A549 (cell line): ENCODE results near the gene RAP1A. TPM values are rescaled to one million over a fixed set of nuclear protein-coding genes. Genes with fewer than 3 reads are reported as not detected.

Experiments
- ATAC-seq, 2 experiments: fragments of 200-7000 bp in 1 of 2; fragments of >200 bp in 1 of 2; cut with Nextera tagmentation in 1 of 2; cut with Tn5 transposase in 1 of 2; 3 replicates each; pipeline versions ENCODE4 v1.8.0 to v1.9.1; 2018 to 2020; ENCODE audit warnings: mild to moderate bottlenecking in 1 of 2, moderate library complexity in 1 of 2
- CTCF ChIA-PET: fragments of 300-600 bp; sonication (Branson Sonifier 250); formaldehyde crosslinking; extraction: SDS; loops from one replicate; lab custom pipeline; 2021; ENCODE audit warnings: antibody characterized with exemption, inconsistent platforms; lab: Yijun Ruan, JAX
- POLR2A ChIA-PET: fragments of 350-600 bp; formaldehyde crosslinking; extraction: SDS; loops from one replicate; lab custom pipeline; 2021; ENCODE audit warnings: antibody characterized with exemption, inconsistent platforms; lab: Yijun Ruan, JAX
- DNase-seq, 2 experiments: peaks; one replicate each; pipeline versions ENCODE4 v3.0.0 to v3.0.0-alpha.2; 2011 to 2016; ENCODE audit warnings: low read depth in 1 of 2, low spot score in 1 of 2
- FAIRE-seq: peaks from 2 replicates; lab custom pipeline; 2011; peaks lifted over from hg19 to GRCh38; lab: Jason Lieb, UNC
- H3K27ac ChIP-seq, 2 experiments: fragments of >200 bp; sonication (Bioruptor Twin); formaldehyde crosslinking; 3 replicates each; pipeline ENCODE4 v1.5.1; 2016 to 2017
- H3K4me1 ChIP-seq: fragments of >200 bp; sonication (Bioruptor Twin); formaldehyde crosslinking; 3 replicates; pipeline ENCODE4 v1.6.1; 2016
- H3K4me2 ChIP-seq: fragments of >200 bp; sonication (Bioruptor Twin); formaldehyde crosslinking; 3 replicates; pipeline ENCODE4 v1.6.1; 2016
- H3K4me3 ChIP-seq: fragments of >200 bp; sonication (Bioruptor Twin); formaldehyde crosslinking; 3 replicates; pipeline ENCODE4 v1.5.1; 2016
- H3K9me3 ChIP-seq: fragments of >200 bp; sonication (Bioruptor Twin); formaldehyde crosslinking; 3 replicates; pipeline ENCODE4 v1.6.1; 2016
- CEBPB ChIP-seq, 2 experiments: fragments of >200 bp in 1 of 2; sonication (Bioruptor Twin) in 1 of 2; formaldehyde crosslinking in 1 of 2; IDR thresholded peaks; 2 replicates each; pipeline ENCODE4 v1.6.1; 2012 to 2016
- CTCF ChIP-seq: fragments of >200 bp; sonication (Bioruptor Twin); formaldehyde crosslinking; IDR thresholded peaks from 3 replicates; pipeline ENCODE4 v1.5.1; 2016
- EHF ChIP-seq: fragments of 250-450 bp; sonication (Bioruptor Pico); IDR thresholded peaks from 2 replicates; pipeline ENCODE4 v1.5.0; 2020; ENCODE audit warnings: mild to moderate bottlenecking
- ELK1 ChIP-seq: fragments of 150-350 bp; IDR thresholded peaks from 2 replicates; pipeline ENCODE4 v1.6.1; 2014; ENCODE audit warnings: low read depth, mild to moderate bottlenecking, low read length
- HOXA7 ChIP-seq: fragments of 250-450 bp; sonication (Bioruptor Pico); IDR thresholded peaks from 2 replicates; pipeline ENCODE4 v1.5.0; 2020; ENCODE audit warnings: mild to moderate bottlenecking, moderate library complexity
- HOXB5 ChIP-seq: fragments of 250-450 bp; sonication (Bioruptor Pico); IDR thresholded peaks from 2 replicates; pipeline ENCODE4 v1.5.0; 2020; ENCODE audit warnings: mild to moderate bottlenecking, moderate library complexity
- JUNB ChIP-seq: fragments of >200 bp; sonication (Bioruptor Twin); formaldehyde crosslinking; IDR thresholded peaks from 2 replicates; pipeline ENCODE4 v1.6.1; 2016
- KDM1A ChIP-seq: fragments of 200-600 bp; sonication (generic); IDR thresholded peaks from 2 replicates; pipeline ENCODE4 v1.6.1; 2016; ENCODE audit warnings: low read depth, mild to moderate bottlenecking
- MAX ChIP-seq: IDR thresholded peaks from 2 replicates; pipeline ENCODE4 v1.6.1; 2012
- MAZ ChIP-seq: fragments of 150-350 bp; IDR thresholded peaks from 2 replicates; pipeline ENCODE4 v1.6.1; 2014; ENCODE audit warnings: antibody characterized with exemption, low read depth, low read length, borderline replicate concordance
- MYC ChIP-seq: IDR thresholded peaks from 2 replicates; pipeline ENCODE4 v1.6.1; 2012; ENCODE audit warnings: mild to moderate bottlenecking, inconsistent platforms, low read length, improper control_type of control experiment, borderline replicate concordance
- PHF8 ChIP-seq: fragments of 200-600 bp; sonication (generic); IDR thresholded peaks from 2 replicates; pipeline ENCODE4 v1.6.1; 2016; ENCODE audit warnings: low read depth, mild to moderate bottlenecking, antibody characterized with exemption, moderate library complexity, borderline replicate concordance
- POLR2AphosphoS2 ChIP-seq: conservative IDR thresholded peaks from 2 replicates; pipeline ENCODE4 v1.6.1; 2012; ENCODE audit warnings: low read length, improper control_type of control experiment, inconsistent platforms
- RAD21 ChIP-seq, 2 experiments: fragments of >200 bp in 1 of 2; sonication (Bioruptor Twin) in 1 of 2; formaldehyde crosslinking in 1 of 2; IDR thresholded peaks in 1 of 2; conservative IDR thresholded peaks in 1 of 2; 2 replicates in 1 of 2; 3 replicates in 1 of 2; pipeline ENCODE4 v1.6.1; 2012 to 2018; ENCODE audit warnings: inconsistent platforms in 1 of 2
- RNF2 ChIP-seq: fragments of 200-600 bp; sonication (generic); IDR thresholded peaks from 2 replicates; pipeline ENCODE4 v1.6.1; 2016; ENCODE audit warnings: low read depth, mild to moderate bottlenecking, antibody characterized with exemption, moderate library complexity, borderline replicate concordance
- USF2 ChIP-seq: fragments of 450-650 bp; IDR thresholded peaks from 2 replicates; pipeline ENCODE4 v1.6.1; 2014; ENCODE audit warnings: antibody characterized with exemption
- ZC3H11A ChIP-seq: fragments of 450-650 bp; IDR thresholded peaks from 2 replicates; pipeline ENCODE4 v1.6.1; 2014; ENCODE audit warnings: antibody characterized with exemption, mild to moderate bottlenecking
- WGBS: methylation state at CpG from one replicate; pipeline ENCODE4 v1.1.6; 2017; ENCODE audit errors: missing lambda C conversion rate; 5-methylcytosine and 5-hydroxymethylcytosine counted together
- polyA plus RNA-seq, 4 experiments: library from polyadenylated mRNA; depleted of rRNA in 3 of 4; stranded (reverse); fragments of >200 nt; fragmentation: RNase III in 1 of 4; extraction: RNeasy Plus Mini Kit Qiagen cat#74134 plus additional on column Dnase treatment in 1 of 4; gene quantifications; 2 replicates in 3 of 4; 3 replicates in 1 of 4; pipeline ENCODE4 v1.2.3, GENCODE V29; 2011 to 2017

RAP1A gene
- polyA plus RNA-seq, 2 of the 4 experiments (the other 2 are of a cell fraction): 37.1 to 39.8 TPM

- no peak for TF ChIP-seq CTCF
- TF ChIP-seq MAZ: no peak
- no peak for TF ChIP-seq CEBPB (IDR thresholded peaks at IDR 0.05)
- no peak for TF ChIP-seq MAX
- TF ChIP-seq RAD21 (conservative IDR thresholded peaks at IDR 0.05 in 1 of 2, IDR thresholded peaks at IDR 0.05 in 1 of 2): no peak
- TF ChIP-seq KDM1A: no peak
Observed at GRCh38 chr1:111569913-111570312, 49.7 kb upstream of the RAP1A start (continued).

GRCh38 chr1:111570781-111571181 is 48.8 kb upstream of the RAP1A start:
- no peak for DNase-seq
- ChIA-PET CTCF (interaction anchor here (1.4 to 1.7 kb wide), 3 partner anchors 16 to 21 kb away, joined by 3 read pairs; no protein-coding TSS in a partner anchor), POLR2A (no interaction called here)
- FAIRE-seq: no peak
- WGBS: 64% methylated on average over 2 of the region's 2 CpGs
- peak; percentile 34 to 70; a peak in 3 of 6 replicates for ATAC-seq
- no peak overlapping the region for H3K4me3 ChIP-seq
- no peak overlapping the region for H3K4me2 ChIP-seq
- H3K9me3 ChIP-seq: no peaks in the 10 kb centered on the region
- H3K4me1 ChIP-seq: no peaks in the 10 kb centered on the region
- no peak for TF ChIP-seq EHF (CRISPR knock-in tag)
- 0 out of 5 replicates have a peak, but pooled peaks of 1 of the 2 experiments have one; percentile 1 for TF ChIP-seq RAD21 (conservative IDR thresholded peaks at IDR 0.05 in 1 of 2, IDR thresholded peaks at IDR 0.05 in 1 of 2)
- no peak for TF ChIP-seq RNF2
- TF ChIP-seq HOXB5 (CRISPR knock-in tag): no peak
- H3K27ac ChIP-seq: no peak overlapping the region

GRCh38 chr1:111571239-111571638 is 48.4 kb upstream of the RAP1A start:
- Histone ChIP-seq H3K9me3 (no peaks in the 10 kb centered on the region), H3K4me3 (no peak overlapping the region), H3K4me1 (no peaks in the 10 kb centered on the region), H3K27ac (no peak overlapping the region), H3K4me2 (no peak overlapping the region)
- ATAC-seq (no peak), FAIRE-seq (no peak), DNase-seq (no peak)
- 29% methylated on average over 3 of the region's 3 CpGs for WGBS
- TF ChIP-seq JUNB: no peak
- CTCF ChIA-PET: interaction anchor here (1.2 to 1.7 kb wide), 4 partner anchors 11 to 20 kb away, joined by 3 read pairs; no protein-coding TSS in a partner anchor
- POLR2A ChIA-PET: no interaction called here

GRCh38 chr1:111571987-111572386 is 47.6 kb upstream of the RAP1A start:
- H3K4me3 ChIP-seq: no peak overlapping the region
- no peak overlapping the region for H3K4me2 ChIP-seq
- no peak for FAIRE-seq
- WGBS: 48% methylated on average over 2 of the region's 2 CpGs
- no peak for DNase-seq
- no peak for TF ChIP-seq POLR2AphosphoS2
- TF ChIP-seq MYC: no peak
- TF ChIP-seq ELK1: no peak
- TF ChIP-seq ZC3H11A: no peak
- no peak for TF ChIP-seq JUNB
- no peak for TF ChIP-seq KDM1A
- TF ChIP-seq HOXA7: no peak
- TF ChIP-seq USF2: no peak
- no peak for TF ChIP-seq PHF8
- H3K27ac ChIP-seq: no peak overlapping the region
- ChIA-PET CTCF (interaction anchor here (1.2 to 1.7 kb wide), 4 partner anchors 10 to 20 kb away, joined by 3 read pairs; no protein-coding TSS in a partner anchor), POLR2A (no interaction called here)
- no peaks in the 10 kb centered on the region for H3K4me1 ChIP-seq
- no peaks in the 10 kb centered on the region for H3K9me3 ChIP-seq
- no peak; a peak in 1 of 6 replicates for ATAC-seq
